GM19035 (cell line): Measurements from ENCODE around the gene GSTO2.

ENCODE experiments used
- ATAC-seq: cut with Tn5 transposase; IDR thresholded peaks from one replicate; pipeline ENCODE4 v1.9.1; 2021; ENCODE audit not compliant: unreplicated experiment

GSTO2 gene

GRCh38 chr10:104337985-104338735, 69.2 kb downstream of the GSTO2 start, which contains the start of gene ITPRIP:
TSS of gene ITPRIP (minus strand) at chr10:104338465. CDS start at chr10:104316051, 22,414 bp downstream.
- ATAC-seq, result peak; percentile 70

GRCh38 chr10:104339469-104340110, 70.6 kb downstream of the GSTO2 start:
- no peak for ATAC-seq

- ATAC-seq, result no peak
Observed at GRCh38 chr10:104340111-104340526, 71.1 kb downstream of the GSTO2 start.

- no peak for ATAC-seq
Observed at GRCh38 chr10:104340641-104341040, 71.7 kb downstream of the GSTO2 start.

GRCh38 chr10:104342941-104343411, 74.0 kb downstream of the GSTO2 start:
- ATAC-seq, result no peak

- ATAC-seq, result no peak
Observed at GRCh38 chr10:104344219-104344618, 75.2 kb downstream of the GSTO2 start.

- ATAC-seq, result no peak
Observed at GRCh38 chr10:104345515-104345914, 76.5 kb downstream of the GSTO2 start.

GRCh38 chr10:104345941-104346340, 77.0 kb downstream of the GSTO2 start:
- ATAC-seq, result no peak

GRCh38 chr10:104347295-104348045, 78.5 kb downstream of the GSTO2 start:
- ATAC-seq, result no peak

- no peak for ATAC-seq
Observed at GRCh38 chr10:104348601-104349000, 79.6 kb downstream of the GSTO2 start.

- peak; percentile 41 for ATAC-seq
Observed at GRCh38 chr10:104349623-104350126, 80.7 kb downstream of the GSTO2 start.

GRCh38 chr10:104350127-104350635, 81.2 kb downstream of the GSTO2 start:
- peak; percentile 55 for ATAC-seq

- no peak for ATAC-seq
Observed at GRCh38 chr10:104351061-104351702, 82.2 kb downstream of the GSTO2 start.

GRCh38 chr10:104351919-104352318, 82.9 kb downstream of the GSTO2 start:
- ATAC-seq, result no peak

GRCh38 chr10:104353325-104354048, 84.5 kb downstream of the GSTO2 start, which contains the start of gene CFAP58:
TSS of gene CFAP58 (plus strand) at chr10:104353833. CDS start at chr10:104353898, 65 bp downstream.
- ATAC-seq, result peak; percentile 68
